ENCODE measurements around the gene CTTNBP2. TPM values are rescaled to one million over a fixed set of nuclear protein-coding genes. Genes with fewer than 3 reads are reported as not detected.

CTTNBP2 gene
- polyA plus RNA-seq, 1 donor from 2014 or later, result 53.5 TPM

DNA sequence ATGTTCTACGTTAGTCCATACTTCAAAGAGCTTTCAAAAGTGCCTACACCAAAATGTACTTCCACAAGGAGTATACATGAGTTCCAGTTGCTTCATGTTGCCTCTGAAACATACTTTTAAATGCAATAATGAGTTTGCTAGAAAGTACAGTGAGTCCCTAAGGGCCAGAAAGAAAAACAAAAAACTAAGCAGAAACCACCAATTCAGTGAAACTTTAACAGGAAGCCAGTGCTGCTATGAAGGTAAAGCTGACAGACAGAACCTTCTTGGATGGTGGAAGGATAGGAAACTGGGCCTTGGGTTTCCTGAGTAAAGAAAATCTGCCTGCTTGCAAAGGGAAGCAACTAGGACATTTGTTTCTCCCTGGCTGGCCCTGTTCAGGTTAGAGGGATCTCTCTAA lies 104.2 kb downstream of the CTTNBP2 start:
- no peaks in the 10 kb centered on the region for H3K27me3 ChIP-seq (ENCODE audit: insufficient read depth, low read depth, low read length)
- no peak for TF ChIP-seq POLR2AphosphoS5 (IDR thresholded peaks at IDR 0.05)
- TF ChIP-seq, protein P1, sequence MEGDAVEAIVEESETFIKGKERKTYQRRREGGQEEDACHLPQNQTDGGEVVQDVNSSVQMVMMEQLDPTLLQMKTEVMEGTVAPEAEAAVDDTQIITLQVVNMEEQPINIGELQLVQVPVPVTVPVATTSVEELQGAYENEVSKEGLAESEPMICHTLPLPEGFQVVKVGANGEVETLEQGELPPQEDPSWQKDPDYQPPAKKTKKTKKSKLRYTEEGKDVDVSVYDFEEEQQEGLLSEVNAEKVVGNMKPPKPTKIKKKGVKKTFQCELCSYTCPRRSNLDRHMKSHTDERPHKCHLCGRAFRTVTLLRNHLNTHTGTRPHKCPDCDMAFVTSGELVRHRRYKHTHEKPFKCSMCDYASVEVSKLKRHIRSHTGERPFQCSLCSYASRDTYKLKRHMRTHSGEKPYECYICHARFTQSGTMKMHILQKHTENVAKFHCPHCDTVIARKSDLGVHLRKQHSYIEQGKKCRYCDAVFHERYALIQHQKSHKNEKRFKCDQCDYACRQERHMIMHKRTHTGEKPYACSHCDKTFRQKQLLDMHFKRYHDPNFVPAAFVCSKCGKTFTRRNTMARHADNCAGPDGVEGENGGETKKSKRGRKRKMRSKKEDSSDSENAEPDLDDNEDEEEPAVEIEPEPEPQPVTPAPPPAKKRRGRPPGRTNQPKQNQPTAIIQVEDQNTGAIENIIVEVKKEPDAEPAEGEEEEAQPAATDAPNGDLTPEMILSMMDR (IDR thresholded peaks at IDR 0.05; ENCODE audit: poor library complexity, severe bottlenecking), result no peak
- TF ChIP-seq, protein P2, sequence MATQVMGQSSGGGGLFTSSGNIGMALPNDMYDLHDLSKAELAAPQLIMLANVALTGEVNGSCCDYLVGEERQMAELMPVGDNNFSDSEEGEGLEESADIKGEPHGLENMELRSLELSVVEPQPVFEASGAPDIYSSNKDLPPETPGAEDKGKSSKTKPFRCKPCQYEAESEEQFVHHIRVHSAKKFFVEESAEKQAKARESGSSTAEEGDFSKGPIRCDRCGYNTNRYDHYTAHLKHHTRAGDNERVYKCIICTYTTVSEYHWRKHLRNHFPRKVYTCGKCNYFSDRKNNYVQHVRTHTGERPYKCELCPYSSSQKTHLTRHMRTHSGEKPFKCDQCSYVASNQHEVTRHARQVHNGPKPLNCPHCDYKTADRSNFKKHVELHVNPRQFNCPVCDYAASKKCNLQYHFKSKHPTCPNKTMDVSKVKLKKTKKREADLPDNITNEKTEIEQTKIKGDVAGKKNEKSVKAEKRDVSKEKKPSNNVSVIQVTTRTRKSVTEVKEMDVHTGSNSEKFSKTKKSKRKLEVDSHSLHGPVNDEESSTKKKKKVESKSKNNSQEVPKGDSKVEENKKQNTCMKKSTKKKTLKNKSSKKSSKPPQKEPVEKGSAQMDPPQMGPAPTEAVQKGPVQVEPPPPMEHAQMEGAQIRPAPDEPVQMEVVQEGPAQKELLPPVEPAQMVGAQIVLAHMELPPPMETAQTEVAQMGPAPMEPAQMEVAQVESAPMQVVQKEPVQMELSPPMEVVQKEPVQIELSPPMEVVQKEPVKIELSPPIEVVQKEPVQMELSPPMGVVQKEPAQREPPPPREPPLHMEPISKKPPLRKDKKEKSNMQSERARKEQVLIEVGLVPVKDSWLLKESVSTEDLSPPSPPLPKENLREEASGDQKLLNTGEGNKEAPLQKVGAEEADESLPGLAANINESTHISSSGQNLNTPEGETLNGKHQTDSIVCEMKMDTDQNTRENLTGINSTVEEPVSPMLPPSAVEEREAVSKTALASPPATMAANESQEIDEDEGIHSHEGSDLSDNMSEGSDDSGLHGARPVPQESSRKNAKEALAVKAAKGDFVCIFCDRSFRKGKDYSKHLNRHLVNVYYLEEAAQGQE (IDR thresholded peaks at IDR 0.05; ENCODE audit: borderline replicate concordance), result no peak

DNA sequence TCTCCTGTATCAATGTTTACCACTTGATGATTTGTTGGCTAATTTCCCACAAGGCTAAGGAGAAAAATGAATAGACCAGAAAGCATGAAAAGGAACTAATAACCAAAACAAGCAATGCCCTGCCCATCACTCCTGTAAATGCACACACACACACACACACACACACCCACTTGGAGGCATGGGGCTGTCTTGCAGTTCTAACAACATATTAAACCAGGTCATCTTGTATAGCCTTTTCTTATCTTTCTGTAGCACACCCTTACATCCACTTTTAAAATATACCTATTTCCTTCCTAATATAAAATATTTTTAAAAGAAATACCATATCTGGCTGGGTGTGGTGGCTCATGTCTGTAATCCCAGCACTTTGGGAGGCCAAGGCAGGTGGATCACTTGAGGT lies 105.3 kb downstream of the CTTNBP2 start:
- Histone ChIP-seq H3K79me2 (replicated peaks; ENCODE audit: insufficient read depth, low read length) (no peaks in the 10 kb centered on the region), H3K9me2 (ENCODE audit: insufficient read depth, low read length) (no peaks in the 10 kb centered on the region), H3K27ac (ENCODE audit: low read length) (no peak overlapping the region), H3K9me3 (ENCODE audit: low read length) (no peaks in the 10 kb centered on the region), H3K4me2 (ENCODE audit: low read length) (no peak overlapping the region), H3K4me3 (ENCODE audit: low read length) (no peak overlapping the region), H2AFZ (ENCODE audit: low read depth, low read length) (no peak overlapping the region), H3K27me3 (ENCODE audit: insufficient read depth, low read depth, low read length) (no peaks in the 10 kb centered on the region), H3K36me3 (ENCODE audit: insufficient read depth, low read length) (no peaks in the 10 kb centered on the region), H4K20me1 (ENCODE audit: insufficient read depth) (no peaks in the 10 kb centered on the region), H3K9ac (ENCODE audit: low read length) (no peak overlapping the region), H3F3A (ENCODE audit: insufficient read depth, low read length, poor library complexity, severe bottlenecking) (no peaks in the 10 kb centered on the region)
- TF ChIP-seq MXI1 (conservative IDR thresholded peaks at IDR 0.05; ENCODE audit: poor library complexity, severe bottlenecking) (no peak), TAF1 (IDR thresholded peaks at IDR 0.05; ENCODE audit: low read depth) (no peak)

More for the DNA sequence above, 104.2 kb downstream of the CTTNBP2 start:
- H3F3A ChIP-seq (ENCODE audit: insufficient read depth, low read length, poor library complexity, severe bottlenecking), result no peaks in the 10 kb centered on the region
- H3K4me2 ChIP-seq (ENCODE audit: low read length), result no peak overlapping the region
- no peaks in the 10 kb centered on the region for H3K9me3 ChIP-seq (ENCODE audit: low read length)
- no peak overlapping the region for H3K9ac ChIP-seq (ENCODE audit: low read length)
- H3K79me2 ChIP-seq (replicated peaks; ENCODE audit: insufficient read depth, low read length), result no peaks in the 10 kb centered on the region
- no peak overlapping the region for H3K27ac ChIP-seq (ENCODE audit: low read length)
- no peaks in the 10 kb centered on the region for H4K20me1 ChIP-seq (ENCODE audit: insufficient read depth)
- H2AFZ ChIP-seq (ENCODE audit: low read depth, low read length), result no peak overlapping the region
- no peak overlapping the region for H3K4me3 ChIP-seq (ENCODE audit: low read length)
- peaks cover 4% of the 10 kb centered on the region for H3K36me3 ChIP-seq (ENCODE audit: insufficient read depth, low read length)
- H3K9me2 ChIP-seq (ENCODE audit: insufficient read depth, low read length), result no peaks in the 10 kb centered on the region

DNA sequence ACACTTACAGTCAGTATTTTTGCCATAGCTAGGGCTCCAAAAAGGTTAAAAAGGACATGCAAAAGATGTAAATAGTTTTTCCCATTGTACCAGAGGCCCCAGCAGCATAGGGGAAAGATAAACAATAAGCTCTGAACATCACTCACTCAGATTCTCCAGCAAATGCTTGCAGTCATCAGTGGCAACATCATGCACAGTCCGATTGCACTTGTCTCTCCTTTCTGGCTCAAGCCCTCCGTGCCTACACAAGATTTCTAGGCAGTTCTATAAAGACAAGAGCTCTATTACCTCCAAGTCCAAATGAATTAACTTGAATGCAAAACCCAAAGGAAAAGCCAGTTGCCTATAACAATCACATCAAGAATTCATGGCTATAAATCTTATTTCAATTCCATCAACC lies 106.3 kb downstream of the CTTNBP2 start:
- Histone ChIP-seq H3K9ac (ENCODE audit: low read length) (no peak overlapping the region), H3K9me2 (ENCODE audit: insufficient read depth, low read length) (no peaks in the 10 kb centered on the region), H3K27me3 (ENCODE audit: insufficient read depth, low read depth, low read length) (no peaks in the 10 kb centered on the region), H3K36me3 (ENCODE audit: insufficient read depth, low read length) (no peaks in the 10 kb centered on the region), H3K79me2 (replicated peaks; ENCODE audit: insufficient read depth, low read length) (no peaks in the 10 kb centered on the region), H3K4me3 (ENCODE audit: low read length) (no peak overlapping the region), H3K4me2 (ENCODE audit: low read length) (no peak overlapping the region), H3K27ac (ENCODE audit: low read length) (no peak overlapping the region), H2AFZ (ENCODE audit: low read depth, low read length) (no peak overlapping the region), H3K9me3 (ENCODE audit: low read length) (no peaks in the 10 kb centered on the region), H3F3A (ENCODE audit: insufficient read depth, low read length, poor library complexity, severe bottlenecking) (no peaks in the 10 kb centered on the region), H4K20me1 (ENCODE audit: insufficient read depth) (no peaks in the 10 kb centered on the region)
- TF ChIP-seq, protein P1 (IDR thresholded peaks at IDR 0.05; ENCODE audit: poor library complexity, severe bottlenecking), result no peak
- TF ChIP-seq RAD21 (conservative IDR thresholded peaks at IDR 0.05) (no peak), TAF1 (IDR thresholded peaks at IDR 0.05; ENCODE audit: low read depth) (no peak), SMC3 (conservative IDR thresholded peaks at IDR 0.05; ENCODE audit: poor library complexity) (no peak), POLR2AphosphoS5 (IDR thresholded peaks at IDR 0.05) (no peak), MXI1 (conservative IDR thresholded peaks at IDR 0.05; ENCODE audit: poor library complexity, severe bottlenecking) (no peak), EZH2 (IDR thresholded peaks at IDR 0.05; ENCODE audit: borderline replicate concordance, insufficient read depth, low read length, poor library complexity, severe bottlenecking) (no peak), EP300 (conservative IDR thresholded peaks at IDR 0.05; ENCODE audit: poor library complexity, severe bottlenecking) (no peak)
- TF ChIP-seq, protein P2 (IDR thresholded peaks at IDR 0.05; ENCODE audit: borderline replicate concordance), result no peak
